Gastroesophageal sphincter (tissue), 4 donors: ENCODE data around the gene CIZ1. TPM values are rescaled to one million over a fixed set of nuclear protein-coding genes. Genes with fewer than 3 reads are reported as not detected.

Experiments used
- ATAC-seq: fragments of 150-250 bp; one replicate; pipeline ENCODE4 v1.9.1; 2016; ENCODE audit warnings: mild to moderate bottlenecking, moderate library complexity
- H3K27ac ChIP-seq, 4 donors: fragments of 200-600 bp; sonication (generic) in 3 of 4; 1 replicate in 3 of 4; 2 replicates in 1 of 4; pipeline ENCODE4 v1.5.1; 2016 to 2019
- H3K27me3 ChIP-seq: fragments of 200-600 bp; sonication (generic); one replicate; pipeline ENCODE4 v1.5.1; 2019
- H3K36me3 ChIP-seq, 2 donors: fragments of 200-600 bp; sonication (generic); one replicate each; pipeline ENCODE4 v1.5.1; 2019; ENCODE audit warnings: control low read depth in 1 of 2
- H3K4me1 ChIP-seq, 3 donors: fragments of 200-600 bp; sonication (generic); 1 replicate in 2 of 3; 2 replicates in 1 of 3; pipeline ENCODE4 v1.5.1; 2016 to 2019; ENCODE audit warnings: control low read depth in 2 of 3
- H3K4me3 ChIP-seq, 2 donors: fragments of 200-600 bp; sonication (generic); one replicate each; pipeline ENCODE4 v1.5.1; 2019; ENCODE audit warnings: mild to moderate bottlenecking in 1 of 2, moderate library complexity in 1 of 2
- H3K9me3 ChIP-seq, 3 donors: fragments of 200-600 bp; sonication (generic); one replicate each; pipeline ENCODE4 v1.5.1; 2017 to 2019; ENCODE audit warnings: control low read depth in 2 of 3
- EP300 ChIP-seq: sonication (generic); formaldehyde crosslinking; IDR thresholded peaks from one replicate; pipeline ENCODE4 v1.6.1; 2017; ENCODE audit warnings: antibody characterized with exemption, mild to moderate bottlenecking
- POLR2A ChIP-seq, 2 donors: fragments of 450-650 bp; IDR thresholded peaks; one replicate each; pipeline ENCODE4 v1.6.1; 2017; ENCODE audit warnings: antibody characterized with exemption in 2 of 2, mild to moderate bottlenecking in 2 of 2, moderate library complexity in 1 of 2
- POLR2AphosphoS5 ChIP-seq: sonication (generic); formaldehyde crosslinking; IDR thresholded peaks from one replicate; pipeline ENCODE4 v1.6.1; 2017; ENCODE audit warnings: antibody characterized with exemption
- WGBS, 2 donors: methylation state at CpG; one replicate each; pipeline ENCODE4 v1.1.5; 2018; ENCODE audit warnings: low coverage in 1 of 2; 5-methylcytosine and 5-hydroxymethylcytosine counted together
- total RNA-seq, 4 donors: library from RNA; depleted of rRNA; stranded (reverse); fragments of >200 nt; gene quantifications; one replicate each; pipeline ENCODE4 v1.1.0, GENCODE V29; 2016
- TF ChIP-seq, protein P1 (sequence below), 4 experiments: fragments of 200-600 bp in 2 of 4; fragments of 450-650 bp in 2 of 4; sonication (generic) in 1 of 4; IDR thresholded peaks; one replicate each; pipeline ENCODE4 v1.5.1; 2017 to 2019; ENCODE audit warnings: antibody characterized with exemption in 4 of 4, mild to moderate bottlenecking in 2 of 4, moderate library complexity in 2 of 4

The CIZ1 gene
- total RNA-seq, 4 donors from 2014 or later: 41.7 to 83.9 (median 58.1) TPM

DNA sequence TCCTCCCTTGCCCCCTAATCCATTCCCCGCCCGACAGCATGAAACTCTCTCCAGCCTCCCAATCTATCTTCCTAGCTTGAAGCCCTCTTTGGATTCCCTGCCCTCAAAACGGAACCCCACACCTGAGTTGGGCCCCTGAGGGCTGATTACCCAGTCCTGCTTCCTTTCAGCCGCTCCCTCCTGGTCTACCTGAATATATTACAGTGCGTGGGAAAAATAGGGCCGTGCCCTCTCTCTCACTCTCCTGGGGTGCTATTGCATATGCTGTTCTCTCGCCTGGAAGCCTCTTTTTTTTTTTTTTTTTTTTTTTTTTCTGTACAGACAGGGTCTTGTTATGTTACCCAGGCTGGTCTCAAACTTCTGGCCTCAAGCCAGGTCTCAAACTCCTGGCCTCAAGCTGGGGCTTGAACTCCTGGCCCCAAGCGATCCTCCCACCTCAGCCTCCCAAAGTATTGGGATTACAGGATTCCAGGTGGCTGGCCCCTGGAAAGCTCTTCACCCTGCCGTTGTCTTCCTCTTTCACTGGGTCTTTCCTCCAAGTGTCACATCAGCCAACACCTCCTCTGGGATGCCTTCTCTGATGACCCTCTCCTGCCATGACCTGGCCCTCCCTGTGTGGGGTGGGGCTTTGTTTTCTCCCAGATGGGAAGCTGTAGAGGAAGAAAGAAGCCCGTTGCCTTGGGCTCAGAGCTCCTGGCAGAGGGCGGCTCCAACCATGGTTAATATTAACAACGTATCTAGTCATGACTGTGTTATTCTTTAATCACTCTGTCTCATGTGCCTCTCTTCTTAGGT, 20.0 kb upstream of the CIZ1 start:
- no peak for ATAC-seq
- no peaks in the 10 kb centered on the region for H3K36me3 ChIP-seq
- peaks cover under 1% of the 10 kb centered on the region for H3K27me3 ChIP-seq
- no peak overlapping the region for H3K4me3 ChIP-seq
- peak overlapping the region in 1 of 4 donors; percentile 42 for H3K27ac ChIP-seq
- TF ChIP-seq EP300: no peak
- no peak for TF ChIP-seq POLR2AphosphoS5
- no peak for TF ChIP-seq POLR2A (IDR thresholded peaks at IDR 0.05)
- TF ChIP-seq, protein P1, sequence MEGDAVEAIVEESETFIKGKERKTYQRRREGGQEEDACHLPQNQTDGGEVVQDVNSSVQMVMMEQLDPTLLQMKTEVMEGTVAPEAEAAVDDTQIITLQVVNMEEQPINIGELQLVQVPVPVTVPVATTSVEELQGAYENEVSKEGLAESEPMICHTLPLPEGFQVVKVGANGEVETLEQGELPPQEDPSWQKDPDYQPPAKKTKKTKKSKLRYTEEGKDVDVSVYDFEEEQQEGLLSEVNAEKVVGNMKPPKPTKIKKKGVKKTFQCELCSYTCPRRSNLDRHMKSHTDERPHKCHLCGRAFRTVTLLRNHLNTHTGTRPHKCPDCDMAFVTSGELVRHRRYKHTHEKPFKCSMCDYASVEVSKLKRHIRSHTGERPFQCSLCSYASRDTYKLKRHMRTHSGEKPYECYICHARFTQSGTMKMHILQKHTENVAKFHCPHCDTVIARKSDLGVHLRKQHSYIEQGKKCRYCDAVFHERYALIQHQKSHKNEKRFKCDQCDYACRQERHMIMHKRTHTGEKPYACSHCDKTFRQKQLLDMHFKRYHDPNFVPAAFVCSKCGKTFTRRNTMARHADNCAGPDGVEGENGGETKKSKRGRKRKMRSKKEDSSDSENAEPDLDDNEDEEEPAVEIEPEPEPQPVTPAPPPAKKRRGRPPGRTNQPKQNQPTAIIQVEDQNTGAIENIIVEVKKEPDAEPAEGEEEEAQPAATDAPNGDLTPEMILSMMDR (IDR thresholded peaks at IDR 0.05): no peak
- WGBS, 2 donors: 33 to 55% methylated on average over 3 to 10 of the region's 12 CpGs
- peaks cover 0 to 25% (median 7%) of the 10 kb centered on the region in 3 donors for H3K4me1 ChIP-seq
- no peaks in the 10 kb centered on the region for H3K9me3 ChIP-seq

DNA sequence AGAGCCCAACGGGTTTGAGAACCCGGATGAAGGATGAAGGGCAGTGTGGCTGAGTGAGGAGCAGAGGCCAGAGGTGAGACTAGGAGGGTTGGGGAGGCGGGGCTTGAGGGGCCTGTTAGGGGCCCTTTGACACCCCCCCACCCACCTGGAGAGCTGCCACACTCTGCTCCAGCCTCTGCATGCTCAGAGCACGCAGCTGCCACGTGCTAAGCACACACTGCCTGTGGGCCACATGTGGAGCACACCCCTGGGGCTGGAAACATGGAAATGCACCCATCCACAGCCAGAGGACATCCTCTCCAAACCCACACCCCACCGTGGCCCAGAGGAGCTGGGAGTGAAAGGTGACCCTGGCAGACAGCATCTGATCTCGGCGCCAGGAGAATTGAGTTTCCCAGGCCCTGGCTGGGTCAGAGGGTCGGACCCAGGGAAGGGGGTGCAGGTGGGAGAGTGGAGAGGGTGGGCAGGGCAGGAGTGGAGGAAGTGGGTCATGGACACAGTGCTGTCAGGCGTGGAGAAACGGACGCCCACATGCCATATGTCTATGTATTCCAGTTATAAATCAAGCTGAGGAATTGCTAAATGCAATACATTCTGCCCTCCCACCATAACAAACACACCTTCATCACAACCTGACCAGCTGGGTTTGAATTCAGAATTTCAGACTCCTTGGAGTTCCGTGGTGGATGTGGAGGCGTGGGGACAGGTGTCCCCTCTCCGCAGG, 17.7 kb upstream of the CIZ1 start:
- no peak for ATAC-seq
- H3K27ac ChIP-seq: peak overlapping the region in 1 of 4 donors; percentile 49

DNA sequence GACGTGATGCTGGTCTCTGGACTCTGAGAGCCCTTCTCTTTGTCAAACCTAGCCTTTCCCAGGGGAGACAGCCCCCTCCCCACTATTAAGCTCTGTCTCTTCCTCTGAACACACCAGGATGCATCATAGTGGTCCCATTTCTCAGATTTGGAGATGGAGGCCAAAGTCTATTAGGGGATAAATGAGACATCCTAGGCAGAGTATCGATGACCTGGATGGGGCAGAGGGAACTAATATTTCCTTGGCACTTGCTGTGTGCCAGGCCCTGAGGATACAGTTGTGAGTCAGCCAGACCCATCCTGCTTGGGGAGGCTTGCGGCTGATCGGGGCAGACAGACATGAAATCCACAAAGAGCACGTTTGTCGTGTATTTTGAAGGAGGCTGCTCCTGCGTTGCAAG, 17.0 kb upstream of the CIZ1 start:
- TF ChIP-seq, protein P1 (IDR thresholded peaks at IDR 0.05): no peak
- TF ChIP-seq POLR2AphosphoS5 (no peak), EP300 (no peak), POLR2A (IDR thresholded peaks at IDR 0.05) (no peak)
- Histone ChIP-seq H3K4me1 (peaks cover 0 to 23% (median 12%) of the 10 kb centered on the region in 3 donors), H3K27me3 (peaks cover 29% of the 10 kb centered on the region), H3K36me3 (no peaks in the 10 kb centered on the region), H3K27ac (peak overlapping the region in 1 of 4 donors; percentile 49), H3K9me3 (no peaks in the 10 kb centered on the region), H3K4me3 (no peak overlapping the region)
- no peak for ATAC-seq
- 82 to 95% methylated on average over 5 to 6 of the region's 7 CpGs for WGBS, 2 donors

More for the DNA sequence above, 17.7 kb upstream of the CIZ1 start:
- no peak overlapping the region for H3K4me3 ChIP-seq
- WGBS, 2 donors: 70 to 71% methylated on average over 8 to 11 of the region's 15 CpGs
- no peaks in the 10 kb centered on the region for H3K36me3 ChIP-seq
- peaks cover 0 to 16% (median 12%) of the 10 kb centered on the region in 3 donors for H3K4me1 ChIP-seq
- TF ChIP-seq, protein P1 (IDR thresholded peaks at IDR 0.05): no peak
- TF ChIP-seq POLR2AphosphoS5 (no peak), POLR2A (IDR thresholded peaks at IDR 0.05) (no peak), EP300 (no peak)
- H3K9me3 ChIP-seq: no peaks in the 10 kb centered on the region
- peaks cover 22% of the 10 kb centered on the region for H3K27me3 ChIP-seq

DNA sequence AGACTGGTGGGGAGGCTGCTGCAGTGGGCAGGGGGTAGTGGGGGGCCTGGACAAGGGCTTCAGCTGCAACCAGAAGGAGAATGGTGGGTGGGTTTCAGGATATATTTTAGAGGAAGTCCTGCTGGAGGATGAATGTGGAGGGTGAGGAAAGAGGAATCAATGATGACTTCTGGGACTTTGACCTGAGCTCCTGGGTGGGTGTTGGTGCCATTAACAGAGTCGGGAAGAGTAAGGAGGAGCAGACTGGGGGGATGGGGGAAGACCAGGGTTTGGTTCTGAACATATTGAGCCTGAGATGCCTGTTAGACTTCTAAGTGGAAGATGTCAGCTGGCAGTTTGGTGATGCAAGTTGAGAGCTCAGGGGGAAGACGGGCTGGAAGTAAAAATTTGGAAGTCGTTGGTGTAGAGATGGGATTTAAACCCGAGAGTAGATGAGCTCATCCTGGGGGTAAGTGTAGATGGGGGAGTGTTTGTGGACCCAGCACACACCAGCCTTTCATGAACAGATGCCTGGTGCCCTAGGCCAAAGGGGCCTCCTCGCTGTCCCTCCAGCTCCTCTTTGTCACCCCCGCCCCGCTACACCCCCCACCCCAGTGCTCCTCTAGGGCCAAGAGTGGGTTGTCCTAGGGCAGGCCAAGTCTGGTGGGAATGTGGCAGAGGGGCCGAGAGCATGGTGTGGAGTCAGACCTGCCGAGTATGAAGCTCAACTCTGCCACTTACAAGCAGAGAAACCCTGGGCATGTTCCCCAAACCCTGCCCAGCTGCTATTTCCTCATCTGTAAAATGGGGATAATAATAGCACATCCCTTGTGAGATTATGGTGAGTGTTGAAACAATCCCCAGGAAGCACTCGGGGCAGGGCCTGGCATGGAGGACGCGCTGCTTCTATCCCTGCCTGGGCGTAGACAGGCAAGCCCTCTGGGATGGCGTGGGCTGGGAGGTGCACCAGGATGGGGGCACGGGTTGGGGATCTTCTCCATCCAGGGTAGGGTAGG, 15.8 kb upstream of the CIZ1 start:
- H3K4me1 ChIP-seq: peaks cover 0 to 29% (median 12%) of the 10 kb centered on the region in 3 donors
- ATAC-seq: no peak
- no peaks in the 10 kb centered on the region for H3K9me3 ChIP-seq
- WGBS, 2 donors: 34 to 68% methylated on average over 4 to 12 of the region's 15 CpGs
- H3K27me3 ChIP-seq: peaks cover 31% of the 10 kb centered on the region
- no peaks in the 10 kb centered on the region for H3K36me3 ChIP-seq
- no peak overlapping the region for H3K4me3 ChIP-seq
- peak overlapping the region in 1 of 4 donors; percentile 27 for H3K27ac ChIP-seq
- TF ChIP-seq, protein P1 (IDR thresholded peaks at IDR 0.05): no peak
- TF ChIP-seq POLR2A (IDR thresholded peaks at IDR 0.05) (no peak), EP300 (no peak), POLR2AphosphoS5 (no peak)
